Breast epithelium (tissue), 3 donors: ENCODE data around the gene DENND4B.

Experiments
- POLR2A ChIP-seq: fragments of 450-650 bp; IDR thresholded peaks from one replicate; pipeline ENCODE4 v1.6.1; 2016; ENCODE audit warnings: antibody characterized with exemption, mild to moderate bottlenecking, moderate library complexity
- POLR2AphosphoS5 ChIP-seq, 3 donors: sonication (generic); formaldehyde crosslinking; IDR thresholded peaks; one replicate each; pipeline ENCODE4 v1.6.1; 2017; ENCODE audit warnings: antibody characterized with exemption in 3 of 3
- TF ChIP-seq, protein P1 (sequence below), 3 donors: fragments of 450-650 bp; IDR thresholded peaks; one replicate each; pipeline ENCODE4 v1.5.1; 2016 to 2017; ENCODE audit warnings: antibody characterized with exemption in 3 of 3, mild to moderate bottlenecking in 3 of 3, moderate library complexity in 3 of 3

DNA sequence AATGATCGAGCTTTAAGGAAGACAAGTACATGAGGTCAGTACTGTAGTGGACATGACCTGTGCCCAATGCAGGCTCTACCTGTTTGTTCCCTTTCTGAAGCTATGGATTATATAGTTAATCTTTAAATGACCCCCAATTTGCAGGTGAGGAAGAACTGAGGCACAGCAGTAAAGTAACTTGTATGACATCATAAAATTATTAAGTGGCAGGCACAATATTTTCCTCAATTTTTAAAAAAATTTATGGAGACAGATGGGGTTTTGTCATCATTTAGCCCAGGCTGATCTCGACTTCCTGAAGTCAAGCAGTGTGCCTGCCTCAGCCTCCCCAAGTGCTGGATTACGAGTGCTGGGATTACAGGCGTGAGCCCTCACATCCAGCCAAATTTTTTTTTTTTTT, 20.1 kb downstream of the DENND4B start:
- TF ChIP-seq, protein P1, sequence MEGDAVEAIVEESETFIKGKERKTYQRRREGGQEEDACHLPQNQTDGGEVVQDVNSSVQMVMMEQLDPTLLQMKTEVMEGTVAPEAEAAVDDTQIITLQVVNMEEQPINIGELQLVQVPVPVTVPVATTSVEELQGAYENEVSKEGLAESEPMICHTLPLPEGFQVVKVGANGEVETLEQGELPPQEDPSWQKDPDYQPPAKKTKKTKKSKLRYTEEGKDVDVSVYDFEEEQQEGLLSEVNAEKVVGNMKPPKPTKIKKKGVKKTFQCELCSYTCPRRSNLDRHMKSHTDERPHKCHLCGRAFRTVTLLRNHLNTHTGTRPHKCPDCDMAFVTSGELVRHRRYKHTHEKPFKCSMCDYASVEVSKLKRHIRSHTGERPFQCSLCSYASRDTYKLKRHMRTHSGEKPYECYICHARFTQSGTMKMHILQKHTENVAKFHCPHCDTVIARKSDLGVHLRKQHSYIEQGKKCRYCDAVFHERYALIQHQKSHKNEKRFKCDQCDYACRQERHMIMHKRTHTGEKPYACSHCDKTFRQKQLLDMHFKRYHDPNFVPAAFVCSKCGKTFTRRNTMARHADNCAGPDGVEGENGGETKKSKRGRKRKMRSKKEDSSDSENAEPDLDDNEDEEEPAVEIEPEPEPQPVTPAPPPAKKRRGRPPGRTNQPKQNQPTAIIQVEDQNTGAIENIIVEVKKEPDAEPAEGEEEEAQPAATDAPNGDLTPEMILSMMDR (IDR thresholded peaks at IDR 0.05) = no peak
- TF ChIP-seq POLR2AphosphoS5 (IDR thresholded peaks at IDR 0.05) = no peak
- no peak for TF ChIP-seq POLR2A
